H9 (cell line): ENCODE data around the gene SH3BP5L. TPM values are rescaled to one million over a fixed set of nuclear protein-coding genes. Genes with fewer than 3 reads are reported as not detected.
"Not testable (repeated sequence)": the region's sequence is repeated elsewhere in the genome, so short reads cannot be mapped to it uniquely, and the experiment has no call there.

Experiments used
- DNase-seq: peaks from one replicate; pipeline ENCODE4 v3.0.0-alpha.2; 2017
- H2AFZ ChIP-seq: one replicate; pipeline ENCODE4 v1.6.1; 2013; ENCODE audit warnings: mild to moderate bottlenecking, low read length, control low read depth, moderate library complexity
- H2AK5ac ChIP-seq: 2 replicates; pipeline ENCODE4 v1.6.1; 2013; ENCODE audit warnings: low read length, control low read depth, mixed read lengths; ENCODE audit not compliant: insufficient read length
- H2BK120ac ChIP-seq: one replicate; pipeline ENCODE4 v1.6.1; 2013; ENCODE audit warnings: low read depth, mild to moderate bottlenecking, low read length, control low read depth, inconsistent platforms; ENCODE audit not compliant: poor library complexity, severe bottlenecking
- H2BK12ac ChIP-seq: 2 replicates; pipeline ENCODE4 v1.6.1; 2013; ENCODE audit warnings: low read length, control low read depth, mixed read lengths, low read depth; ENCODE audit not compliant: insufficient read length
- H2BK15ac ChIP-seq: 2 replicates; pipeline ENCODE4 v1.6.1; 2013; ENCODE audit warnings: low read depth, low read length, control low read depth
- H2BK20ac ChIP-seq: one replicate; pipeline ENCODE4 v1.6.1; 2013; ENCODE audit warnings: low read depth, mild to moderate bottlenecking, low read length, control low read depth, inconsistent platforms; ENCODE audit not compliant: poor library complexity, severe bottlenecking
- H2BK5ac ChIP-seq: 2 replicates; pipeline ENCODE4 v1.6.1; 2013; ENCODE audit warnings: low read length, control low read depth, mixed read lengths; ENCODE audit not compliant: insufficient read length
- H3K14ac ChIP-seq: 2 replicates; pipeline ENCODE4 v1.6.1; 2013; ENCODE audit warnings: low read length, control low read depth; ENCODE audit not compliant: insufficient read depth
- H3K18ac ChIP-seq: 2 replicates; pipeline ENCODE4 v1.6.1; 2013; ENCODE audit warnings: low read depth, mild to moderate bottlenecking, mixed read lengths, low read length, control low read depth; ENCODE audit not compliant: insufficient read length
- H3K23ac ChIP-seq: 2 replicates; pipeline ENCODE4 v1.6.1; 2013; ENCODE audit warnings: low read length, control low read depth, mixed read lengths, low read depth; ENCODE audit not compliant: insufficient read length
- H3K23me2 ChIP-seq: 2 replicates; pipeline ENCODE4 v1.6.1; 2013; ENCODE audit warnings: low read depth, mild to moderate bottlenecking, mixed read lengths, low read length, control low read depth; ENCODE audit not compliant: insufficient read length, poor library complexity, severe bottlenecking
- H3K27ac ChIP-seq: 2 replicates; pipeline ENCODE4 v1.5.1; 2013; ENCODE audit warnings: low read length, control low read depth, mixed read lengths, low read depth; ENCODE audit not compliant: insufficient read length
- H3K27me3 ChIP-seq: 2 replicates; pipeline ENCODE4 v1.6.1; 2013; ENCODE audit warnings: low read length, control low read depth, inconsistent platforms; ENCODE audit not compliant: insufficient read depth
- H3K4ac ChIP-seq: 2 replicates; pipeline ENCODE4 v1.6.1; 2013; ENCODE audit warnings: low read depth, mild to moderate bottlenecking, control low read depth, inconsistent platforms, low read length, moderate library complexity
- H3K4me1 ChIP-seq: 2 replicates; pipeline ENCODE4 v1.6.1; 2013; ENCODE audit warnings: low read length, control low read depth, inconsistent platforms; ENCODE audit not compliant: insufficient read depth
- H3K4me2 ChIP-seq: 2 replicates; pipeline ENCODE4 v1.6.1; 2013; ENCODE audit warnings: low read length, control low read depth, mixed read lengths; ENCODE audit not compliant: insufficient read length, insufficient read depth
- H3K56ac ChIP-seq: 2 replicates; pipeline ENCODE4 v1.6.1; 2013; ENCODE audit warnings: low read depth, mild to moderate bottlenecking, mixed read lengths, low read length, control low read depth; ENCODE audit not compliant: insufficient read length
- H3K79me1 ChIP-seq: 2 replicates; pipeline ENCODE4 v1.6.1; 2013; ENCODE audit warnings: low read depth, mild to moderate bottlenecking, moderate library complexity, low read length, control low read depth, inconsistent platforms; ENCODE audit not compliant: insufficient read depth, poor library complexity, severe bottlenecking
- H3K79me2 ChIP-seq: 2 replicates; pipeline ENCODE4 v1.6.1; 2013; ENCODE audit warnings: low read length, control low read depth, inconsistent platforms; ENCODE audit not compliant: insufficient read depth
- H3K9ac ChIP-seq: 2 replicates; pipeline ENCODE4 v1.6.1; 2013; ENCODE audit warnings: low read length, control low read depth, mixed read lengths; ENCODE audit not compliant: insufficient read length; ENCODE audit errors: extremely low read depth
- H3K9me3 ChIP-seq: one replicate; pipeline ENCODE4 v1.6.1; 2013; ENCODE audit warnings: low read depth, low read length, inconsistent platforms; ENCODE audit not compliant: control insufficient read depth
- H3T11ph ChIP-seq: one replicate; pipeline ENCODE4 v1.6.1; 2013; ENCODE audit warnings: mild to moderate bottlenecking, low read length, control low read depth, inconsistent platforms
- H4K20me1 ChIP-seq: one replicate; pipeline ENCODE4 v1.6.1; 2013; ENCODE audit not compliant: control insufficient read depth, insufficient read length, insufficient read depth
- H4K5ac ChIP-seq: 2 replicates; pipeline ENCODE4 v1.6.1; 2013; ENCODE audit warnings: low read depth, mild to moderate bottlenecking, mixed read lengths, low read length, control low read depth; ENCODE audit not compliant: insufficient read length
- H4K8ac ChIP-seq: replicated peaks from 2 replicates; pipeline ENCODE4 v1.6.1; 2013; ENCODE audit warnings: low read length, control low read depth, mixed read lengths, low read depth; ENCODE audit not compliant: insufficient read length
- H4K91ac ChIP-seq: 2 replicates; pipeline ENCODE4 v1.6.1; 2013; ENCODE audit warnings: low read depth, mild to moderate bottlenecking, moderate library complexity, mixed read lengths, low read length, control low read depth; ENCODE audit not compliant: insufficient read length
- H3K27ac Mint-ChIP-seq, 3 experiments: 2 replicates in 2 of 3; 3 replicates in 1 of 3; pipeline ENCODE4 v1.8.0; 2020 to 2021; ENCODE audit warnings: mixed read lengths in 3 of 3, mild to moderate bottlenecking in 1 of 3, moderate library complexity in 1 of 3
- H3K27me3 Mint-ChIP-seq: 2 replicates; pipeline ENCODE4 v1.8.0; 2021; ENCODE audit warnings: low read depth, mild to moderate bottlenecking, moderate library complexity, mixed read lengths
- H3K36me3 Mint-ChIP-seq, 3 experiments: 2 replicates in 2 of 3; 3 replicates in 1 of 3; pipeline ENCODE4 v1.8.0; 2020 to 2021; ENCODE audit warnings: low read depth in 3 of 3, mixed read lengths in 3 of 3; ENCODE audit not compliant: insufficient read depth in 1 of 3
- H3K4me1 Mint-ChIP-seq, 2 experiments: 2 replicates each; pipeline ENCODE4 v1.8.0; 2020; ENCODE audit warnings: mixed read lengths in 2 of 2
- H3K4me3 Mint-ChIP-seq, 2 experiments: 2 replicates in 1 of 2; 3 replicates in 1 of 2; pipeline ENCODE4 v1.8.0; 2020 to 2021; ENCODE audit warnings: mild to moderate bottlenecking in 2 of 2, mixed read lengths in 2 of 2, moderate library complexity in 1 of 2
- H3K9me3 Mint-ChIP-seq, 2 experiments: 2 replicates in 1 of 2; 3 replicates in 1 of 2; pipeline ENCODE4 v1.8.0; 2020; ENCODE audit warnings: mild to moderate bottlenecking in 2 of 2, mixed read lengths in 2 of 2, moderate library complexity in 1 of 2
- WGBS: extraction: QIAGEN DNeasy Blood & Tissue Kit; methylation state at CpG from one replicate; pipeline ENCODE4 v1.1.7; 2013; ENCODE audit warnings: missing lambda C conversion rate, low lambda C conversion rate, mixed read lengths; ENCODE audit not compliant: insufficient read length; ENCODE audit errors: extremely low coverage; 5-methylcytosine and 5-hydroxymethylcytosine counted together
- total RNA-seq: library from RNA; stranded (reverse); gene quantifications from 2 replicates; pipeline ENCODE4 v1.2.1, GENCODE V29; 2021
- TF ChIP-seq, protein P1 (sequence below): fragments of 200-600 bp; sonication (generic); conservative IDR thresholded peaks from 3 replicates; pipeline ENCODE4 v1.8.0; 2021; ENCODE audit warnings: antibody characterized with exemption, mild to moderate bottlenecking

Gene SH3BP5L
- total RNA-seq, 1 experiment from 2014 or later, result 27.6 TPM

DNA sequence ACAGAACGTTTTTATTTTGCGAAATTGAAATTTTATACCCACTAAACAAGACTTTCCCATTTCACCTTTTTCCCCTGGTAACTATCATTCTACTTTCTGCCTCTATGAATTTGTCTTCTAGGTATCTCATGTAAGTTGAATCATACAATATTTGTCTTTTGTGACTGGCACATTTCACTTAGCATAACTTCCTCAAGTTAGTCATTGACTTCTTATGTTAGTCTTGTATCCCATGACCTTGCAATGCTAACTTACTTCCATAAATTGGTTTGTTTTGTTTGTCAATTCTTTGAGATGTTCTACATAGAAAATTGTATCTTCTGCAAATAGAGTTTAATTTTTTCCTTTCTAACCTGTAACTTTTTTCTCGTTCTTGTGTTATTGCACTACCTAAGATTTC lies 26.9 kb downstream of the SH3BP5L start:
- Histone ChIP-seq H3T11ph (no peak overlapping the region), H2AK5ac (no peak overlapping the region), H4K20me1 (no peaks in the 10 kb centered on the region), H3K79me2 (no peaks in the 10 kb centered on the region), H3K9me3 (peaks cover 36% of the 10 kb centered on the region), H3K56ac (no peak overlapping the region), H3K4me2 (no peak overlapping the region), H4K5ac (no peak overlapping the region), H2BK120ac (no peak overlapping the region), H2BK20ac (no peak overlapping the region), H3K9ac (no peak overlapping the region), H3K27ac (no peak overlapping the region), H3K4me1 (no peaks in the 10 kb centered on the region), H3K14ac (no peak overlapping the region), H4K8ac (no peak overlapping the region), H3K27me3 (no peaks in the 10 kb centered on the region), H3K18ac (no peak overlapping the region), H3K23me2 (no peaks in the 10 kb centered on the region), H2BK5ac (no peak overlapping the region), H2BK12ac (no peak overlapping the region), H3K23ac (no peak overlapping the region), H2BK15ac (no peak overlapping the region), H3K4ac (no peak overlapping the region), H4K91ac (no peak overlapping the region), H3K79me1 (no peaks in the 10 kb centered on the region), H2AFZ (no peak overlapping the region)
- WGBS, result no CpG with 5 or more reads among the region's 3 CpGs
- Mint-ChIP-seq H3K27ac (no peak overlapping the region), H3K36me3 (peaks cover 6 to 16% (median 8%) of the 10 kb centered on the region in 3 experiments; a peak in 6 of 7 replicates), H3K9me3 (peaks cover 75 to 89% of the 10 kb centered on the region in 2 experiments), H3K27me3 (peaks cover 3% of the 10 kb centered on the region), H3K4me3 (no peak overlapping the region), H3K4me1 (no peaks in the 10 kb centered on the region)
- DNase-seq, result no peak
- TF ChIP-seq, protein P1, sequence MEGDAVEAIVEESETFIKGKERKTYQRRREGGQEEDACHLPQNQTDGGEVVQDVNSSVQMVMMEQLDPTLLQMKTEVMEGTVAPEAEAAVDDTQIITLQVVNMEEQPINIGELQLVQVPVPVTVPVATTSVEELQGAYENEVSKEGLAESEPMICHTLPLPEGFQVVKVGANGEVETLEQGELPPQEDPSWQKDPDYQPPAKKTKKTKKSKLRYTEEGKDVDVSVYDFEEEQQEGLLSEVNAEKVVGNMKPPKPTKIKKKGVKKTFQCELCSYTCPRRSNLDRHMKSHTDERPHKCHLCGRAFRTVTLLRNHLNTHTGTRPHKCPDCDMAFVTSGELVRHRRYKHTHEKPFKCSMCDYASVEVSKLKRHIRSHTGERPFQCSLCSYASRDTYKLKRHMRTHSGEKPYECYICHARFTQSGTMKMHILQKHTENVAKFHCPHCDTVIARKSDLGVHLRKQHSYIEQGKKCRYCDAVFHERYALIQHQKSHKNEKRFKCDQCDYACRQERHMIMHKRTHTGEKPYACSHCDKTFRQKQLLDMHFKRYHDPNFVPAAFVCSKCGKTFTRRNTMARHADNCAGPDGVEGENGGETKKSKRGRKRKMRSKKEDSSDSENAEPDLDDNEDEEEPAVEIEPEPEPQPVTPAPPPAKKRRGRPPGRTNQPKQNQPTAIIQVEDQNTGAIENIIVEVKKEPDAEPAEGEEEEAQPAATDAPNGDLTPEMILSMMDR, result no peak

DNA sequence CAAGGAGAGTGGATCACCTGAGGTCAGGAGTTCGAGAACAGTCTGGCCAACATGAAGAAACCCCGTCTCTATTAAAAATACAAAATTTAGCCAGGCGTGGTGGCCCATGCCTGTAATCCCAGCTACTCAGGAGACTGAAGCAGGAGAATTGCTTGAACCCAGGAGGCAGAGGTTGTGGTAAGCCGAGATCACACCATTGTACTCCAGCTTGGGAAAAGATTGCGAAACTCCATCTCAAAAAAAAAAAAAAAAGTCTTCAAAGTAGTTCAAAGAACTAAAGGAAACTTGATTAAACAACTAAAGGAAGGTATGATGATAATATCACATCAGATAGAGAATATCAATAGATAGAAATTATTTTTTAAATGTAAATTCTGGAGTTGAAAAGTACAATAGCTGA lies 31.1 kb downstream of the SH3BP5L start:
- not testable (repeated sequence) for H4K20me1 ChIP-seq, H4K5ac ChIP-seq, H3K79me2 ChIP-seq, H3K27ac Mint-ChIP-seq, H3K4me1 ChIP-seq, H3K14ac ChIP-seq, H3K23ac ChIP-seq, H2AFZ ChIP-seq, H3K4ac ChIP-seq, H2BK120ac ChIP-seq, H3K27me3 ChIP-seq, H3K4me3 Mint-ChIP-seq, H3K56ac ChIP-seq, H4K8ac ChIP-seq, H3K27ac ChIP-seq, H2BK15ac ChIP-seq, H2BK20ac ChIP-seq, H3K4me2 ChIP-seq, H3K4me1 Mint-ChIP-seq, H2BK5ac ChIP-seq, H3K79me1 ChIP-seq, H3T11ph ChIP-seq, H2BK12ac ChIP-seq, H3K18ac ChIP-seq, H4K91ac ChIP-seq, H2AK5ac ChIP-seq, H3K23me2 ChIP-seq, H3K9ac ChIP-seq, H3K27me3 Mint-ChIP-seq, DNase-seq
- no CpG with 5 or more reads among the region's 5 CpGs for WGBS
- Mint-ChIP-seq H3K9me3 (peaks cover 81 to 90% of the 10 kb centered on the region in 2 experiments), H3K36me3 (peaks cover 4 to 12% (median 8%) of the 10 kb centered on the region in 3 experiments; a peak in 6 of 7 replicates)
- peaks cover 44% of the 10 kb centered on the region for H3K9me3 ChIP-seq
